Stimulated activated CD8-positive, alpha-beta memory T cell treated with anti-CD3 and anti-CD28 coated beads, Interleukin-12 subunit alpha, Interleukin-12 subunit beta, amount 100 ng/mL, for 24 hours (primary cell): ENCODE data around the gene ZNF740.
"Not testable (repeated sequence)": the region's sequence is repeated elsewhere in the genome, so short reads cannot be mapped to it uniquely, and the experiment has no call there.

Experiments used
- DNase-seq: peaks from one replicate; pipeline ENCODE4 v3.0.0-alpha.2; 2020; ENCODE audit errors: extremely low read depth

The ZNF740 gene, protein sequence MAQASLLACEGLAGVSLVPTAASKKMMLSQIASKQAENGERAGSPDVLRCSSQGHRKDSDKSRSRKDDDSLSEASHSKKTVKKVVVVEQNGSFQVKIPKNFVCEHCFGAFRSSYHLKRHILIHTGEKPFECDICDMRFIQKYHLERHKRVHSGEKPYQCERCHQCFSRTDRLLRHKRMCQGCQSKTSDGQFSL

GRCh38 chr12:53180220-53180930, at the start of gene ZNF740, which contains the start of gene CSAD:
Gene ZNF740 (plus strand): TSS chr12:53180722. CDS start chr12:53181984, 1,262 bp downstream.
Gene CSAD (minus strand): TSS chr12:53180925. CDS start chr12:53173470, 7,455 bp downstream.
- DNase-seq, result peak; percentile 96

- DNase-seq, result no peak
These were observed 48.7 kb upstream of the ZNF740 start for GRCh38 chr12:53131844-53132243.

DNA sequence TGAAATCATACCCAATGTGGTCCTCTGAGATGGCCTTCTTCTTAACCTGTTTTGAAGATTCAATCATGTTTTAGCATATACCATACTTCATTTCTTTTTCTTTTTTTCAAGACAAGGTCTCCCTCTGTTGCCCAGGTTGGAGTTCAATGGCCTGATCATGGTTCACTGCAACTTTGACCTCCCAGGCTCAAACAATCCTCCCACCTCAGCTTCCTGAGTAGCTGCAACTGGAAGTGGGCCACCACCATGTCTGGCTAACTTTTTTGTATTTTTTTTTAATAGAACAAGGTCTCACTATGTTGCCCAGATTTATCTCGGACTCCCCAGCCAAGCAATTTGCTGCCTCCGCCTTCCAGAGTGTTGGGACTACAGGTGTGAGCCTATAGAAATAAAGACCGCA, 46.8 kb upstream of the ZNF740 start:
- DNase-seq, result no peak

- DNase-seq, result no peak
These were observed 37.2 kb upstream of the ZNF740 start for GRCh38 chr12:53143355-53143754.

GRCh38 chr12:53145383-53146260, 34.9 kb upstream of the ZNF740 start:
- DNase-seq, result no peak

DNA sequence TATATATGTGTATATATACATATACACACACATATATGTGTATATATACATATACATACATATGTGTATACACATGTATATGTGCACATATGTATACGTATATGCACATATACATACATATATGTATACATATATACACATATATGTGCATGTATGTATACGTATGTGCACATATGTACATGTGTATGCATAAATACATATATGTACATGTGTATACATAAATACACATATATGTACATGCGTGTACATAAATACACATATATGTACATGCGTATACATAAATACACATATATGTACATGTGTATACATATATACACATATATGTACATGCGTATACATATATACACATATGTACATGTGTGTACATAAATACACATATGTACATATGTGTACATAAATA, 33.3 kb upstream of the ZNF740 start:
- DNase-seq, result no peak

DNA sequence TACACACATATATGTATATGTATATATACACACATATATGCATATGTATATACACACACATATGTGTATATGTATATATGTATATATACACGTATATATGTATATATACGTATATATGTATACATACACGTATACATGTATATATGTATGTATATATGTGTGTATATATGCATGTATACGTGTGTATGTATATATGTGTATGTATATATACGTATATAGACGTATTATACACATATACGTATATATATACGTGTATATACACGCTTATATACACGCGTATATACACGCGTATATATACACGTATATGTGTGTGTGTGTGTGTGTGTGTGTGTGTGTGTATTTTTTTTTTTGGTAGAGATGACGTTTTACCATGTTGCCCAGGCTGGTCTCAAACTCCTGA, 32.9 kb upstream of the ZNF740 start:
- no peak for DNase-seq

- DNase-seq, result no peak
These were observed 29.5 kb upstream of the ZNF740 start for GRCh38 chr12:53151039-53151438.

DNA sequence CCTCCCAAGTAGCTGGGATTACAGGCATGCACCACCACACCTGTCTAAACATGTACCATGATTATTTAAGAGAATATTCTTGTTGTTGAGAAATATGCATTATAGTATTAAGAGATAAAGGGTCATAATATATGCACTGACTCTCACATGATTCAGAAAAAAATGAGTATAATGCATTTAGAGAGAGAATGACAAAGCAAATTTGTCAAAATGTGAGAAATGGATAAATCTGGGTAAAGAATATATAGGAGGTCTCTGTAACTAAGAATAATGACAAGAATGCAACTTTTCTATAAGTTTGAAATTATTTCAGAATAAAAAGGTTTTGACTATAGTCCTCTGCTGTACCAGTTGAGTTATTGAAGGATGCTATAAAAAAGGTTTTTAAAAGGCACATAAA, 28.1 kb upstream of the ZNF740 start:
- DNase-seq, result no peak

- peak; percentile 55 for DNase-seq
These were observed 21.2 kb upstream of the ZNF740 start for GRCh38 chr12:53159195-53159839.

DNA sequence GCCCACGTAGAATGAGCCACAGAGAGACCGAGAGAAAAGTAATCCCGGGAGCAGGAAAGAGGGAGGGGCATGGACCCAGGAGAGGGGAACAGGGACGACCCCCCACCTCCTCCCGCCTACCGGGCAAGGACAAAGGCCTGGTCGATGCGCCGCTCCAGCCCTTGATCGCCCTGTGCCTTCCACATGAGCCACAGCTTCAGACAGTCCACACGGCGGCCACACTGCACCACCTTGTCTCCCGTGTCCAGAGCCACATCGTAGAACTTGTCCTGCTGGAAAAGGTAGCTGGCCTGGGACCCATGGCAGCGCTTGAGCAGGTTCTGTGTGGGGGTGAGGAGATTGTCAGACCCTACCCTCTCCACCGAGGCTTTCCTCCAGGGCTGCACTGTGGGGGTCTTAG, 20.5 kb upstream of the ZNF740 start:
- no peak for DNase-seq

DNA sequence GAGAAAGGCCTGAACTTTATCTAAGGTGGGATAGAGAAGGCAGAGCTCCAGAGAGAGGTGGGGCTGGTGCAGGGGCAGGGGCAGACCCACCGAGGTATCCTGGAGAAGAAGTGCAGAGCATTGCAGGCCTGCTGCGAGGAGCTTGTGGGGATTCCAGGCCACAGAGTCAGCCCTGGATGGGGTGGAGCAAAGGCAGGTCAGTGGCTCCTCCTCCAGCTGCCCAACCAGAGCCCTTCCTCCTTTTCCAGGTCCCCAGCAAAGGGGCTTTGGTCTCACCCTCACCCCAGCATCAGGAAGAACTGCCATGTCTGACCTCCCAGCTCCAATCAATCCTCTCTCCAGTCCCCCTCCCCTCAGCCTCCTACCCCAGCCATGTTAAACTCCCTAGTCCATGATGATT, 19.8 kb upstream of the ZNF740 start:
- DNase-seq, result no peak

GRCh38 chr12:53161119-53161911, 19.2 kb upstream of the ZNF740 start:
- DNase-seq, result no peak

DNA sequence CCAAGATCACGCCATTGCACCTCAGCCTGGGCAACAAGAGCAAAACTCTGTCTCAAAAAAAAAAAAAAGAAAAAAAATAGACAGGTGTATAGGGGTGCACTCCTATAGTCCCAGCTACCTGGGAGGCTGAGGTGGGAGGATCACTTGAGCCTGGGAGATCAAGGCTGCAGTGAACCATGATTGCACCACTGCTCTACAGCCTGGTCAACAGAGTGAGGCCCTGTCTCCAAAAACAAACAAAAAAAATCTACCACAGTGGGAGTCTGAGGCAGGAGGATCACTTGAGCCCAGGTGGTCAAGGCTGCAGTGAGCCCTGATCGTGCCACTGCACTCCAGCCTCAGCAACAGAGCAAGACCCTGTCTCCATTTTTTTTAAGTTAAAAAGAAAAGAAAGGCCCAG, 17.5 kb upstream of the ZNF740 start:
- DNase-seq, result not testable (repeated sequence)

DNA sequence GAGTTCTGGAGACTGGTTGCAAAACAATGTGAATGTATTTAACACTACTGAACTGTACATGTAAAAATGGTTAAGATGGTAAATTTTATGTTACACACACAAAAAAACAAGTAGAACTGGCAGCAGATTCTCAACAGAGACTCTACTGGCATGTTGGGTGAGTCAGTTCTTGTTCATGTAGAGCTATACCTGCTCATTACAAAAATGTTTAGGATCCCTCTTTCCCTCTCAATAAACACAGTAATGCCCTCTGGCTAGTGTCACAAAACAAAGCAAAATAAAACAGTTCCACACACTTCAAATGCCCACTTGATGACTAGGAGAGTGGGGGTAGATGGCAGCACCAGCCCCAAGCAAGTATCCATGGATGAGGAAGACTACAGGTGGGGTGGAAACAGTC, 13.7 kb upstream of the ZNF740 start:
- DNase-seq, result no peak

- DNase-seq, result no peak
These were observed 10.9 kb upstream of the ZNF740 start for GRCh38 chr12:53169644-53170043.

DNA sequence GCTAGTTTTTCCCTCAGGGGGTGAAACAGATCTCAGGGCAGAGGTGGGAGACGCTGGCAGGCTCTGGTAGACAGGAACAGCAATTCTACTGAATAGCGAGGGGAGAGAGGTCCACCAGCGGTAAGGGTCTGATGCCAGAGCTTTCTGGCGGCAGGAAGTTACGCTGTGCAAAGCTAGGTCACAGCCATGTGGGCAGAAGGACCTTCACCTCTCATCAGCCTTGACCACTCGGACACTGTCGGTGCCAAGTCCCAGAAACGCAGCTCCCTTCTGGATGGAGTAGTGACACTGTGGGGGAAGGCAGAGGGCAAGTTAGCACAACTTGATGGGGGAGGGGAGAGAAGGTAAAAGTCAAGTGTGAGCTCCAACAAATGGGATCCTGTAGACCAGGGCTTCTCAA, 10.3 kb upstream of the ZNF740 start:
- no peak for DNase-seq

DNA sequence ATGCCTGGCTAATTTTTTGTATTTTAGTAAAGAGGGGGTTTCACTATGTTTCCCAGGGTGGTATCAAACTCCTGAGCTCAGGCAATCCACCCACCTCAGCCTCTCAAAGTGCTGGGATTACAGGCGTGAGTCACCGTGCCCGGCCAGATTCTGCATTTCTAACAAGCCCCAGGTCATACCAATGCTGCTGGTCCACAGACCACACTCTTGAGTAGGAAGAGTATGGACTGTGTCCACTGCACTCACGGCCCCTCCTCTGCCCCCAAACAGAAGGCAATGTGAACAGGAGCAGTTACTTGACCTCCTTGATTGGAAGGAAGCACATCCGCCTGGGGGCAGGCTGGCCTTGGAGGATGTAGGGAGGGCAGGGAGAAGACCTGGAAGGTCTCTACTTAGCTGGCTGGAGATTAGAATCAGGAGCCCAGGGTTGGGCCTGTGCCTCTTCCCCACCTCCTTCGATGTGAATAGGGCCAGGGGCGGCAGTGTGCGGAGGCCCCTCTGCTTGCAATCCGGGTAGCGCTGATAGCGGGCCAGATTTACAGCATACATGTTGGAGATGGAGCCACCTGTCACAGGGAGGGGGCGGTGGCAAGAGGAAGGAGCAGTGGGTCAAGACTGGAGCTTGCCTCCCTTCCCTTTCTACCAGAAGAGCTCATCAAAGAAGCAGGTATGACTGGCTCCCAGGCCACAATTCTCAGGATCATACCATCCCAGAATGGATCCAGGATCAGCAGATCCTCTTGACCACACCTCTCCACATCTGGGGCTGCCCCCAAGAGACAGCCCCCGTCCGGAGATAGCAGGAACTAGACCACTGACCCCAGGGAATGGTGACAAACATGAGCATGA, 9.4 kb upstream of the ZNF740 start:
- DNase-seq, result no peak

GRCh38 chr12:53171725-53172329, 8.7 kb upstream of the ZNF740 start:
- DNase-seq, result no peak

GRCh38 chr12:53172352-53172751, 8.2 kb upstream of the ZNF740 start:
- no peak for DNase-seq
